Activated CD4-positive, alpha-beta T cell treated with anti-CD3 and anti-CD28 coated beads for 1 hour (primary cell): ENCODE measurements around the gene SOWAHD.
"Not testable (repeated sequence)": the region's sequence is repeated elsewhere in the genome, so short reads cannot be mapped to it uniquely, and the experiment has no call there.

Experiments
- DNase-seq: peaks from one replicate; pipeline ENCODE4 v3.0.0-alpha.2; 2020

The SOWAHD gene

GRCh38 chrX:119759248-119759766, 919 bp downstream of the SOWAHD start:
- DNase-seq: no peak

- no peak for DNase-seq
Measured at GRCh38 chrX:119760026-119760877, 1.9 kb downstream of the SOWAHD start.

GRCh38 chrX:119762718-119763117, 4.3 kb downstream of the SOWAHD start:
- DNase-seq: no peak

GRCh38 chrX:119763181-119763580, 4.8 kb downstream of the SOWAHD start:
- DNase-seq: no peak

GRCh38 chrX:119763836-119764387, 5.5 kb downstream of the SOWAHD start:
- DNase-seq: no peak

GRCh38 chrX:119768436-119768835, 10.0 kb downstream of the SOWAHD start:
- DNase-seq: not testable (repeated sequence)

GRCh38 chrX:119769388-119769787, 11.0 kb downstream of the SOWAHD start:
- not testable (repeated sequence) for DNase-seq

- no peak for DNase-seq
Measured at GRCh38 chrX:119775517-119776238, 17.3 kb downstream of the SOWAHD start.

GRCh38 chrX:119778829-119779228, 20.4 kb downstream of the SOWAHD start:
- DNase-seq: no peak

- no peak for DNase-seq
Measured at GRCh38 chrX:119783026-119783425, 24.6 kb downstream of the SOWAHD start.

- DNase-seq: peak; percentile 10
Measured at GRCh38 chrX:119784747-119785446, 26.5 kb downstream of the SOWAHD start.

GRCh38 chrX:119790977-119791436, 32.6 kb downstream of the SOWAHD start:
- DNase-seq: no peak

- DNase-seq: peak; percentile 65
Measured at GRCh38 chrX:119791437-119792231, 33.2 kb downstream of the SOWAHD start, which contains the start of gene RPL39. Gene RPL39 (minus strand): TSS chrX:119791630. CDS start chrX:119791576, 54 bp downstream.

- DNase-seq: no peak
Measured at GRCh38 chrX:119801253-119802221, 43.1 kb downstream of the SOWAHD start.

GRCh38 chrX:119802546-119802945, 44.2 kb downstream of the SOWAHD start:
- DNase-seq: no peak

GRCh38 chrX:119808461-119808860, 50.1 kb downstream of the SOWAHD start:
- not testable (repeated sequence) for DNase-seq

- DNase-seq: no peak
Measured at GRCh38 chrX:119809185-119809666, 50.8 kb downstream of the SOWAHD start.
